T-helper 2 cell (primary cell): ENCODE results near the gene IGDCC3.

Experiments
- DNase-seq, 5 experiments: peaks; one replicate each; pipeline versions ENCODE4 v3.0.0 to v3.0.0-alpha.2; 2012 to 2022

IGDCC3 gene

DNA sequence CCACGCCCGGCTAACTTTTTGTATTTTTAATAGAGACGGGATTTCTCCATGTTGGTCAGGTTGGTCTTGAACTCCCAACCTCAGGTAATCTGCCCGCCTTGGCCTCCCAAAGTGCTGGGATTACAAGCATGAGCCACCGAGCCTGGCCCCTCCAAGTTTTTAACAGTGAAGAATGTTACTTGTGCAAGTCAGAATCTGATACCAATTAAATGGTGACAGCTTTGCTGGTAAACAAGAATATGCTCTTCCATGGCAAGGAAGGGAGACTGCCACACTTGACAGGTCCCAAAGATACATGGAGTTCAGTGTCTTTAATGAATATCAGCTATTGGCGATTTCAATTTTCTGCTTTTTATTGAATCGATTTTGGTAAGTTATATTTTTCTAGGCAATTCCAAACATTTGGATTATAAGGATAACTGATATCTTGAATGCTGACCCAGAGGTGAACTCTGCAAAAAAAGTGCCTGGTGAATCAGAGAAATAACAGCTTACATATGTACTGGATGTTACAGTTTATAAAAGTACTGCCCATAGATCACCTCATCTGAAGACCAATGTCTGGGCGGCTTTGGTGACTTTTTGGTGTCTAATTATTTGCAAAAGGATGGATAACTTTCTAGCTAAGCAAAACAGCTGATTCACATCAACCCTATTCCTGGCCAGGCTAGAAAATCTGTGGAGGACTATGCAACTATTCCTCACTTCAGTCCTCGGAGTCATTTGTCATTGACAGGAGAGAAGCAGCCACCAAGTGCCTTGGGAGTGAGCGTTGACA lies 92.3 kb downstream of the IGDCC3 start:
- no peak for DNase-seq

DNA sequence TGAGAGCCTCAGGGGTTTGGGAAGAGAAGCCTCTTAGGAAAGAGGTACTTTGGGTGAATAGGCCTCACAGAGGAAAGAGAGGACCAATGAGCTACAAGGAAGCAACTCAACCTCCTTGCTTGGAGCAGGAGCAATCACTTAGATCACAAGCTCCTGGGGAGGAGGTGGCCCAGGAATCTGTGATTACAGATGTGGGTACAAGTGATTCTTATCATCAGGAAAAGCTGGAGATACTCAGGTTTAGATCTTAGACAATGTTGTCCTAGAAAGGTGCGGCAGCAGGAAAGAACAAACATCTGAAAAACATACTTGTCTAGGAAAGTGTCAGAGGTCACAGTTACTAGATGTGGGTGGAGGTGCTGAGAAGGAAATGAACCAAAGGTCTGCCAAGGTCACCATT lies 99.3 kb downstream of the IGDCC3 start:
- no peak for DNase-seq
